Measurements from ENCODE around the gene MAGIX. TPM values are rescaled to one million over a fixed set of nuclear protein-coding genes. Genes with fewer than 3 reads are reported as not detected.

Gene MAGIX
- polyA plus RNA-seq, 1 of the 3 experiments (the other 2 are of a cell fraction) = 1.1 TPM

- Histone ChIP-seq H3K4me1 (ENCODE audit: control insufficient read depth in 1 of 2, insufficient read depth in 2 of 2, low read depth in 1 of 2, low read length in 1 of 2) (no peaks in the 10 kb centered on the region), H4K20me1 (ENCODE audit: insufficient read depth) (no peaks in the 10 kb centered on the region), H3K9ac (no peak overlapping the region), H2AFZ (ENCODE audit: low read depth) (no peak overlapping the region), H3K36me3 (replicated peaks in 1 of 2; ENCODE audit: control insufficient read depth in 1 of 2, insufficient read depth in 2 of 2, low read length in 1 of 2) (no peaks in the 10 kb centered on the region), H3K4me2 (no peak overlapping the region), H3K9me3 (no peaks in the 10 kb centered on the region), H3K9me2 (no peaks in the 10 kb centered on the region), H3F3A (replicated peaks; ENCODE audit: insufficient read depth) (no peaks in the 10 kb centered on the region), H3K27me3 (ENCODE audit: insufficient read depth) (peaks cover 24% of the 10 kb centered on the region), H3K79me2 (ENCODE audit: insufficient read depth) (no peaks in the 10 kb centered on the region), H3K27ac (ENCODE audit: low read depth in 2 of 2, low read length in 1 of 2) (no peak overlapping the region), H3K4me3 (ENCODE audit: low read depth in 2 of 2, low read length in 1 of 2) (no peak overlapping the region)
- ChIA-PET POLR2A (no interaction called here), CTCF (no interaction called here)
- no peak for DNase-seq
- 60% methylated on average over 4 of the region's 8 CpGs for WGBS (ENCODE audit: low lambda C conversion rate)
- TF ChIP-seq RXRA (IDR thresholded peaks at IDR 0.05; ENCODE audit: borderline replicate concordance, low read depth) (no peak), POLR2AphosphoS5 (IDR thresholded peaks at IDR 0.05; ENCODE audit: low read depth, low read length) (no peak), FOSL2 (IDR thresholded peaks at IDR 0.05; ENCODE audit: borderline replicate concordance, low read depth) (no peak), GABPA (IDR thresholded peaks at IDR 0.05; ENCODE audit: low read depth) (no peak), SIN3A (IDR thresholded peaks at IDR 0.05; ENCODE audit: borderline replicate concordance, low read depth, low read length) (no peak), USF1 (IDR thresholded peaks at IDR 0.05; ENCODE audit: borderline replicate concordance, low read depth) (no peak), TCF12 (IDR thresholded peaks at IDR 0.05) (no peak), FOXJ3 (CRISPR knock-in tag; IDR thresholded peaks at IDR 0.05) (no peak), TEAD4 (IDR thresholded peaks at IDR 0.05; ENCODE audit: borderline replicate concordance, insufficient read depth) (no peak), USF2 (IDR thresholded peaks at IDR 0.05; ENCODE audit: borderline replicate concordance, low read depth, low read length) (no peak), GATA2 (CRISPR knock-in tag; IDR thresholded peaks at IDR 0.05) (no peak)
These were observed 15.3 kb upstream of the MAGIX start for GRCh38 chrX:49147282-49147681.

GRCh38 chrX:49147936-49148335 is 14.6 kb upstream of the MAGIX start:
- WGBS (ENCODE audit: low lambda C conversion rate) = 63% methylated on average over 13 of the region's 13 CpGs
- H3K27me3 ChIP-seq (ENCODE audit: insufficient read depth) = peaks cover 24% of the 10 kb centered on the region
- no peaks in the 10 kb centered on the region for H3K9me2 ChIP-seq
- no peaks in the 10 kb centered on the region for H3K4me1 ChIP-seq (ENCODE audit: control insufficient read depth in 1 of 2, insufficient read depth in 2 of 2, low read depth in 1 of 2, low read length in 1 of 2)
- POLR2A ChIA-PET = no interaction called here
- no peaks in the 10 kb centered on the region for H3K9me3 ChIP-seq
- H2AFZ ChIP-seq (ENCODE audit: low read depth) = no peak overlapping the region
- H3K4me3 ChIP-seq (ENCODE audit: low read depth in 2 of 2, low read length in 1 of 2) = no peak overlapping the region
- no peaks in the 10 kb centered on the region for H3K36me3 ChIP-seq (replicated peaks in 1 of 2; ENCODE audit: control insufficient read depth in 1 of 2, insufficient read depth in 2 of 2, low read length in 1 of 2)
- TF ChIP-seq SIN3A (IDR thresholded peaks at IDR 0.05; ENCODE audit: borderline replicate concordance, low read depth, low read length) (no peak), CHD2 (IDR thresholded peaks at IDR 0.05; ENCODE audit: low read length, partially characterized antibody) (no peak), RXRA (IDR thresholded peaks at IDR 0.05; ENCODE audit: borderline replicate concordance, low read depth) (no peak), SMC3 (IDR thresholded peaks at IDR 0.05; ENCODE audit: low read depth, low read length) (no peak), FOXM1 (IDR thresholded peaks at IDR 0.05; ENCODE audit: low read depth) (no peak), MXI1 (IDR thresholded peaks at IDR 0.05; ENCODE audit: low read depth, low read length) (no peak), EZH2phosphoT487 (IDR thresholded peaks at IDR 0.05; ENCODE audit: borderline replicate concordance, low read depth) (no peak), YY1 (IDR thresholded peaks at IDR 0.05; ENCODE audit: low read depth) (no peak), GATA2 (CRISPR knock-in tag; IDR thresholded peaks at IDR 0.05) (no peak), IRF3 (IDR thresholded peaks at IDR 0.05; ENCODE audit: low read depth, low read length) (no peak), RCOR1 (IDR thresholded peaks at IDR 0.05; ENCODE audit: low read length) (no peak), EP300 (IDR thresholded peaks at IDR 0.05; ENCODE audit: borderline replicate concordance in 1 of 2, low read depth in 1 of 2, low read length in 1 of 2) (no peak), CTCF (IDR thresholded peaks at IDR 0.05) (no peak), GABPA (IDR thresholded peaks at IDR 0.05; ENCODE audit: low read depth) (no peak), ELF1 (IDR thresholded peaks at IDR 0.05) (no peak), MAX (IDR thresholded peaks at IDR 0.05; ENCODE audit: low read depth) (no peak), NRF1 (IDR thresholded peaks at IDR 0.05; ENCODE audit: low read depth, low read length) (no peak)
- no peak overlapping the region for H3K9ac ChIP-seq
- H3K4me2 ChIP-seq = no peak overlapping the region; the same call in 1 of the 2 replicates
- CTCF ChIA-PET = no interaction called here
- DNase-seq = no peak
- no peaks in the 10 kb centered on the region for H3K79me2 ChIP-seq (ENCODE audit: insufficient read depth)
- H3F3A ChIP-seq (replicated peaks; ENCODE audit: insufficient read depth) = no peaks in the 10 kb centered on the region
- no peaks in the 10 kb centered on the region for H4K20me1 ChIP-seq (ENCODE audit: insufficient read depth)
- H3K27ac ChIP-seq (ENCODE audit: low read depth in 2 of 2, low read length in 1 of 2) = no peak overlapping the region

All from SK-N-SH (cell line).